ENCODE results near the gene GRAP. TPM values are rescaled to one million over a fixed set of nuclear protein-coding genes. Genes with fewer than 3 reads are reported as not detected.

GRAP gene
- total RNA-seq, 1 donor from 2014 or later: 50.2 TPM

DNA sequence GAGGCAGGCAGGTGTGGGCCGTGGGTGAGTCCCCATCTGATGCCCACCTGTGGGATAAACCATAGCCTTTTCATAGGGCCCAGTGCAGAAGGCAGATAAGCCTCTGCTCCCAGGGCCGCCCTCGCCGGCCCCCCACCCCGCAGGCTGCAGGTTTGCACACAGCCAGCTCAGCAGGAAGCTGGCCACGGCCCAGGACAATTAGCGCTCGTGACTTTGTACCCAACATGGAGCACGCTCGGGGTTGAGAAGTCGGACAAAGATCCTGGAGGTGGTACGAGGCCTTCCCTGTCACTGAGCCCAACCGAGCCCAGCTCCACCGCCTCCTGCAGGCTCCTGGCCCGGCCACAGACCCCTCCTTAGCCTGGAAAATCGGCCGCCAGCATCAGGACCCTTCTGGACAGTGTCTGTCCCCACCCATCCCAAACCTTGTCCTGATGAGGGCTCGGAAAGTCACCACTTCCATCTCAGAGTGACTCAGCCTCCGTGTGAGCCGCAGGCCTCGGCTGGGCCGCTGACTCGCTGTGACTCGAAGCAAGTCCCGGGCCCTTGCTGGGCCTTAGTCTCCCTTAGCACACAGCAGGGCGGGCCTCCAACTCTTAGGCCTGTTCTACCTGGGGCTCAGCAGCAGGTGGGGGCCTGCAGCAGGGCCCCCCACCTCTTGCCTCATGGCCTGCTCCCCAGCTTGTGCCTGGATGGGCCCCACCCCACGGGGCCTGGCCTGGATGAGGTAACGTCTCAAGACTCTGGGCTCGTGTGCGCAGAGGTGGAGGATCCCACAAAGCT is 64.9 kb downstream of the GRAP start:
- Mint-ChIP-seq H3K4me1 (ENCODE audit: unreplicated experiment) (no peaks in the 10 kb centered on the region), H3K36me3 (ENCODE audit: low read depth, unreplicated experiment) (no peaks in the 10 kb centered on the region), H3K9me3 (ENCODE audit: unreplicated experiment) (no peaks in the 10 kb centered on the region), H3K27ac (ENCODE audit: unreplicated experiment) (no peak overlapping the region), H3K4me3 (ENCODE audit: unreplicated experiment) (no peak overlapping the region), H3K27me3 (ENCODE audit: unreplicated experiment) (no peaks in the 10 kb centered on the region)
- DNase-seq (ENCODE audit: low spot score): no peak
- TF ChIP-seq, protein P1, sequence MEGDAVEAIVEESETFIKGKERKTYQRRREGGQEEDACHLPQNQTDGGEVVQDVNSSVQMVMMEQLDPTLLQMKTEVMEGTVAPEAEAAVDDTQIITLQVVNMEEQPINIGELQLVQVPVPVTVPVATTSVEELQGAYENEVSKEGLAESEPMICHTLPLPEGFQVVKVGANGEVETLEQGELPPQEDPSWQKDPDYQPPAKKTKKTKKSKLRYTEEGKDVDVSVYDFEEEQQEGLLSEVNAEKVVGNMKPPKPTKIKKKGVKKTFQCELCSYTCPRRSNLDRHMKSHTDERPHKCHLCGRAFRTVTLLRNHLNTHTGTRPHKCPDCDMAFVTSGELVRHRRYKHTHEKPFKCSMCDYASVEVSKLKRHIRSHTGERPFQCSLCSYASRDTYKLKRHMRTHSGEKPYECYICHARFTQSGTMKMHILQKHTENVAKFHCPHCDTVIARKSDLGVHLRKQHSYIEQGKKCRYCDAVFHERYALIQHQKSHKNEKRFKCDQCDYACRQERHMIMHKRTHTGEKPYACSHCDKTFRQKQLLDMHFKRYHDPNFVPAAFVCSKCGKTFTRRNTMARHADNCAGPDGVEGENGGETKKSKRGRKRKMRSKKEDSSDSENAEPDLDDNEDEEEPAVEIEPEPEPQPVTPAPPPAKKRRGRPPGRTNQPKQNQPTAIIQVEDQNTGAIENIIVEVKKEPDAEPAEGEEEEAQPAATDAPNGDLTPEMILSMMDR (IDR thresholded peaks at IDR 0.05; ENCODE audit: unreplicated experiment): no peak

- TF ChIP-seq, protein P1 (IDR thresholded peaks at IDR 0.05; ENCODE audit: unreplicated experiment): no peak
- Mint-ChIP-seq H3K4me3 (ENCODE audit: unreplicated experiment) (no peak overlapping the region), H3K4me1 (ENCODE audit: unreplicated experiment) (no peaks in the 10 kb centered on the region), H3K36me3 (ENCODE audit: low read depth, unreplicated experiment) (no peaks in the 10 kb centered on the region), H3K9me3 (ENCODE audit: unreplicated experiment) (no peaks in the 10 kb centered on the region), H3K27ac (ENCODE audit: unreplicated experiment) (no peak overlapping the region), H3K27me3 (ENCODE audit: unreplicated experiment) (no peaks in the 10 kb centered on the region)
- no peak for DNase-seq (ENCODE audit: low spot score)
Measured at GRCh38 chr17:18981335-18981641, 65.5 kb downstream of the GRAP start.

- TF ChIP-seq, protein P1 (IDR thresholded peaks at IDR 0.05; ENCODE audit: unreplicated experiment): no peak
- H3K4me1 Mint-ChIP-seq (ENCODE audit: unreplicated experiment): no peaks in the 10 kb centered on the region
- no peak overlapping the region for H3K4me3 Mint-ChIP-seq (ENCODE audit: unreplicated experiment)
- no peak overlapping the region for H3K27ac Mint-ChIP-seq (ENCODE audit: unreplicated experiment)
- no peaks in the 10 kb centered on the region for H3K27me3 Mint-ChIP-seq (ENCODE audit: unreplicated experiment)
- no peak for DNase-seq (ENCODE audit: low spot score)
- H3K9me3 Mint-ChIP-seq (ENCODE audit: unreplicated experiment): no peaks in the 10 kb centered on the region
- no peaks in the 10 kb centered on the region for H3K36me3 Mint-ChIP-seq (ENCODE audit: low read depth, unreplicated experiment)
Measured at GRCh38 chr17:18980682-18981334, 65.9 kb downstream of the GRAP start.

DNA sequence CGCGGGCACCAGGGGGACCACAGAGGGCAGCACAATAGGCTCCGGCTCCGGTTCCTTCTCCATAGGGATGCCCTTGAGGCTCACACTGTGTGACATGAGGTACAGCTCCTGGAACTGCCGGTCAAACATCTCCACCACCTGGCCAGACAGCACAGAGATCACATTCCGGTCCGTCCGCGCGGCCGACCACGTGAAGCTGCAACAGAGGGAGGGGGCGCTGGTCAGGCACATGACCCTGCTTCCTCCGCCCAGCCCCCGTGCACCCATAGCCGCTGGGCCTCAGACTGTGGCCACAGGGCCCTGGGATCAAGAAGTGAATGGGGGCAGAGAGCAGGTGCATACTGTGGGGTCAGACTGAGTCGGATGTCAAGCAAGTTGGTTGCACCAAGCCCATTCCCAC is 68.1 kb downstream of the GRAP start:
- H3K9me3 Mint-ChIP-seq (ENCODE audit: unreplicated experiment): no peaks in the 10 kb centered on the region
- no peaks in the 10 kb centered on the region for H3K27me3 Mint-ChIP-seq (ENCODE audit: unreplicated experiment)
- H3K4me1 Mint-ChIP-seq (ENCODE audit: unreplicated experiment): no peaks in the 10 kb centered on the region
- no peak overlapping the region for H3K4me3 Mint-ChIP-seq (ENCODE audit: unreplicated experiment)
- no peaks in the 10 kb centered on the region for H3K36me3 Mint-ChIP-seq (ENCODE audit: low read depth, unreplicated experiment)
- TF ChIP-seq, protein P1 (IDR thresholded peaks at IDR 0.05; ENCODE audit: unreplicated experiment): no peak
- no peak overlapping the region for H3K27ac Mint-ChIP-seq (ENCODE audit: unreplicated experiment)
- DNase-seq (ENCODE audit: low spot score): no peak

DNA sequence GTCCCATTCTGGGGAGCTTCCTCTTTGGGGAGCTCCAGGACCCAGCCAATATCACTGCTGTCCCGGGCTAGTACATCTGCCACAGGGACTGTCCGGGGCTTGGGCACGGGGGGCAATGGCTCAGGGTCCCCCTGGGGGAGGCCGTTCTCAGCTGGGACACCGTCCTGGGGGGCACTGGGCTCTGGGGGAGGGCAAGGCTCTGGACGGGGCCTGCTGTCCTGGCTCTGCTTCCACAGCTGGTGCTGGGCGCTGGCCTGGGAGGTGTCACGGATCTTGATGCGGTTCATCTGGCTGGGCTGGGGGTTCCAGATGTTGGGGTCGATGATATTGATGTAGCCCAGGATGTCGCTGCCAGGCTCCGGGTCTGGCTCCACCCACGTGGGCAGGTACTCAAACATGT is 68.7 kb downstream of the GRAP start:
- Mint-ChIP-seq H3K9me3 (ENCODE audit: unreplicated experiment) (no peaks in the 10 kb centered on the region), H3K27me3 (ENCODE audit: unreplicated experiment) (no peaks in the 10 kb centered on the region), H3K4me1 (ENCODE audit: unreplicated experiment) (no peaks in the 10 kb centered on the region), H3K36me3 (ENCODE audit: low read depth, unreplicated experiment) (no peaks in the 10 kb centered on the region), H3K27ac (ENCODE audit: unreplicated experiment) (no peak overlapping the region), H3K4me3 (ENCODE audit: unreplicated experiment) (no peak overlapping the region)
- TF ChIP-seq, protein P1 (IDR thresholded peaks at IDR 0.05; ENCODE audit: unreplicated experiment): no peak
- DNase-seq (ENCODE audit: low spot score): no peak

Data from endothelial cell (in vitro differentiated cells).